HAP-1 (cell line): ENCODE results near the gene HPS1.

ENCODE experiments used
- DNase-seq, 2 experiments: peaks; one replicate each; pipeline ENCODE4 v3.0.0-alpha.2; 2016 to 2020; ENCODE audit warnings: low spot score in 2 of 2
- H3K27me3 ChIP-seq: fragments of 250-450 bp; sonication (Bioruptor Pico); 2 replicates; pipeline ENCODE4 v1.5.1; 2020; ENCODE audit warnings: low read depth, mild to moderate bottlenecking, moderate library complexity
- H3K36me3 ChIP-seq: fragments of 250-450 bp; sonication (Bioruptor Pico); replicated peaks from 2 replicates; pipeline ENCODE4 v1.5.1; 2020; ENCODE audit warnings: mild to moderate bottlenecking
- H3K4me1 ChIP-seq: fragments of 250-450 bp; sonication (Bioruptor Pico); 2 replicates; pipeline ENCODE4 v1.5.1; 2020; ENCODE audit warnings: mild to moderate bottlenecking
- H3K4me3 ChIP-seq: fragments of 250-450 bp; sonication (Bioruptor Pico); 2 replicates; pipeline ENCODE4 v1.5.1; 2020; ENCODE audit warnings: mild to moderate bottlenecking, moderate library complexity
- H3K9me3 ChIP-seq: fragments of 250-450 bp; sonication (Bioruptor Pico); 2 replicates; pipeline ENCODE4 v1.5.1; 2020; ENCODE audit warnings: mild to moderate bottlenecking, moderate library complexity
- in situ Hi-C: fragments of 300-500 bp; cut with MboI; formaldehyde crosslinking; loops from 3 replicates; pipeline ENCODE4 v1.14.3; 2020; ENCODE audit warnings: low sequenced_read_pairs, inconsistent platforms, mixed read lengths

The HPS1 gene

DNA sequence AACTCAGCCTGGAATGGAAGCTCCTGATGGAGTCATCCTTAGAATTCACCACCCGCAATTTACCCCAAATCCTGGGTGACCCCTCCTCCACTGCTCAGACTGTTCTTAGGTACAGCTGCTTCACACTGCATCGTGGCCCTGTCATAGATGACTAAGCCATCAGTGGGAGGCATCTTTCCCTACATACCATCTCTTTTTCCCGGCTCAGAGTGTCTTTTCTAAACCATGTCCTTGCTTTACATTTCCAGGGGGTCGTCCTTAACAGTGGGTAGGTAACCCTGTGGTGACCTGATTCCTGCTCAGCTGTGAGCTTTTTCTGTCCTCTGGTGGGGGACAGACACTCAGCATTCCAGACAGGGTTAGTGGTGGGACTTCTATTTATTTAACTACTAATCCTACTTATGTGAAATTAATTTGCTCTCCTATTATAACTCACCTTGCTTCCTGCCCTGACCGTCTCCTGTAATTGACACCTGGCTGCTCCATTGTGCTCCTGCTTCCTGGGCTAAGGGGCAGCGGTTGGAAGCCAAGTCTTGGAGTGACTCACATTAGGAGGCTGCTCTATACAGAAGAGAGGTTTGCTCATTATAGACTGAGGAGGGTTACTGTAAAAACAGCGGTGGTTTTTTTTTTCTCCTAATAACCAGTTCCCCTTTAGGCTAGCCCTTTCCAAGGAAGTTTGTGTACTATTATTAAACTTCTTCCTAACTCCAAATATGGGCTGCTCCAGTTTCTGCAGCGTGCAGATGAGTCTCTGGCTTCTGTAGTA is 72.3 kb downstream of the HPS1 start:
- in situ Hi-C loops = no loop called here
- no peak for DNase-seq
- Histone ChIP-seq H3K4me1 (no peaks in the 10 kb centered on the region), H3K36me3 (no peaks in the 10 kb centered on the region), H3K27me3 (peaks cover 3% of the 10 kb centered on the region; the same call in 1 of the 2 replicates), H3K4me3 (no peak overlapping the region), H3K9me3 (no peaks in the 10 kb centered on the region)

DNA sequence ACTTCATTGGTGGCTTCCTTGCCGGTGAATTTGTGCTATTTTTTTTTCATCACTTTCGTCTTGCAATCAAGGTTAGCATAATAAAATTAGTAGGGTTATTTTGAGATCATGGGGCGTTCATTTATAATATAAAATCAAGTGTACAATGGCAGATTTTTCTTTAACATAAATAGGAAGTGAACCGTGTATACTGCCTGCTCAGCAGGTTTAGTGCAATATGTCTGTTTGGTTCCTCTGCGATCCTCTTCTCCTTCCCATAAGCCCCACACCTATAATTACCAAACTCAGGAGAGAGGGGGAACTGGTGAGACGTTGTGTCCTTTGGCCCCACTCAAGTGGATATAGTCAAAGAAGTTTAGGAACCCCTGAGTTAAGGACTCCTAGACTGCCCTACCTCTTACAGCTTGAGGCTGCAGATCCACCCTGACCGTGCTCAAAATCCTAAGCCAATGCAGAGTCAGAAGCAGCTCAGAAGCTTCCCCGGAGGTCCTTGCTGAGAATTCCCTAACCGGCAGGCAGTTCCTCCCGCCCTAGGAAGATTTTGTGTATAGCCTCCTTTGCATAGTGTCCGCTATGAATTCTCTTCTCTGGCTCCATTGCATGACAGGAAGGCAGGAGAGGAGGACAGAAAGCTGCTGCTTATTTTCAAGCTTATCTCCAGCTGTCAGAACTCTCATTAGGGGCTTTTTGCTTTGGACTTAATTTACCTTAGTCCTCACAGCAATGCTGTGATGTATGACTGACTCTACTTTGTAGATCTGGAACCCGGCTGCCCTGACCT is 73.3 kb downstream of the HPS1 start:
- Histone ChIP-seq H3K27me3 (peaks cover 3% of the 10 kb centered on the region; the same call in 1 of the 2 replicates), H3K36me3 (no peaks in the 10 kb centered on the region), H3K4me3 (no peak overlapping the region), H3K9me3 (no peaks in the 10 kb centered on the region), H3K4me1 (no peaks in the 10 kb centered on the region)
- in situ Hi-C loops = no loop called here
- DNase-seq = no peak

DNA sequence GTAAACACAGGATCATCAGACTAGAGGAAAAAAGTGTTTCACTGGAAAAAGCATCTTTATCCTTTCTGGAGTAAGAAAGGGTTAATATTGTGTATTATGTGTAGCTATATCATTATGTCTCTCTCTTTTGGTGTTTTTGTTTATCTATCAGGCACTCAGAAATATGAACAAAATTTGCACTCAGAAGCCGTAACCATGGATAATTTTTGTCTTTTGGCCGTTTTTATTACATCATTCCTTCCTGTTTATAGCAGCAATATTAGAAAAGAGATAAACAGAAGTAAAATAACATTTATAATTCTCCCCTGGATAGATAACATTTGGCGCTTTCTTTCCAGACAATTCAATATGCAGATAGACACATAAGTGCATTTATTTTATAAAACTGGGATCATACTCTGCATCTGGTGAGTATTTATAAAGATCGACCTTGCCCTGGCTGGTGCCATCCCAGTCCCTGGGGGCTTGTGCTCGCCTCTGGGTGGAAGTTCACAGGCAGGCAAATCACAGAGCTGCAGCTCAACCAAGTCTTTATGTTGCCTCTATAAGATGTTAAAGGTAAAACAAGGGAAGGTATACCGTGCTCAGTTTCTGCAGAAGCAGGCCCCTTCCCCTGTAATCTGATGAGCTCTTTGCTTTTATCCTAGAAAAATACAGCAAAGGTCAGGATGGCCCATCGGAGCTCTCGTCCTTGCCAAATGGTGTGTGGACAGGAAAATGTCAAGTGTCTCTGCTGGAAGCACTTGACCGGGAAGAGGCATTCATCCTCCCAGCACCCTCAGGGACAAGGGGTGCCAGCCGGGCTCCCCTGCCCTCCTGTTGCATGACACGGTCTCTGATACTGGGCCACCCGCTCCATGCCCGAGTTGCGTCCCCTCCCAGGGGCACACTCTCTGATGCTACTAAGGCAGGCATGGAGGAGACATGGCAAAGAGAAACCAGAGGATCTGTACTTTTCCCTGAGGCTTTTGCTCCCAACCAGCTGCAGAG is 75.6 kb downstream of the HPS1 start:
- Histone ChIP-seq H3K36me3 (no peaks in the 10 kb centered on the region), H3K4me1 (no peaks in the 10 kb centered on the region), H3K4me3 (no peak overlapping the region), H3K27me3 (peaks cover 3% of the 10 kb centered on the region; the same call in 1 of the 2 replicates), H3K9me3 (no peaks in the 10 kb centered on the region)
- in situ Hi-C loops = no loop called here
- DNase-seq = no peak

DNA sequence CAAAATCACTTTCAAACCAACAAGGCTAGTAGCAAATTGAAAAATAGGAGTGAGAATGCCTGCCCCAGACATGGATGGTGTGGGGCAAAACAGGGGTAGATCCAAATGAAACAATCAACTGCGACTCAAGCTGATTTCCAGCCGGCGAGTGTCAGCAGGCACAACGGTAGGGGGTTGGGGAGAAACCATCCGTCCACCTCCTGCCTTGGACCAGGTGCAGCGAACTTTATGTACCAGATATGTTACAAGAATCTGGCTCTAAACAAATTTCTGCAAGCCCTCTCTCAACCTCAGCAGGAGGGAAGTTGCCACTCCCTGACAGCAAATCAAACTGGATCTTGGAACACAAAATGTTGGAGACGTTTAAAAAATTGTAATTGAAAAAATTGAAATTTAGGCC is 76.9 kb downstream of the HPS1 start:
- in situ Hi-C loops = no loop called here
- Histone ChIP-seq H3K36me3 (no peaks in the 10 kb centered on the region), H3K9me3 (no peaks in the 10 kb centered on the region), H3K27me3 (peaks cover 3% of the 10 kb centered on the region; the same call in 1 of the 2 replicates), H3K4me3 (no peak overlapping the region), H3K4me1 (no peaks in the 10 kb centered on the region)
- no peak for DNase-seq

- in situ Hi-C loops = no loop called here
- Histone ChIP-seq H3K9me3 (no peaks in the 10 kb centered on the region), H3K36me3 (no peaks in the 10 kb centered on the region), H3K27me3 (peaks cover 3% of the 10 kb centered on the region; the same call in 1 of the 2 replicates), H3K4me1 (no peaks in the 10 kb centered on the region), H3K4me3 (no peak overlapping the region)
- no peak for DNase-seq
Measured at GRCh38 chr10:98368644-98369043, 78.1 kb downstream of the HPS1 start.

DNA sequence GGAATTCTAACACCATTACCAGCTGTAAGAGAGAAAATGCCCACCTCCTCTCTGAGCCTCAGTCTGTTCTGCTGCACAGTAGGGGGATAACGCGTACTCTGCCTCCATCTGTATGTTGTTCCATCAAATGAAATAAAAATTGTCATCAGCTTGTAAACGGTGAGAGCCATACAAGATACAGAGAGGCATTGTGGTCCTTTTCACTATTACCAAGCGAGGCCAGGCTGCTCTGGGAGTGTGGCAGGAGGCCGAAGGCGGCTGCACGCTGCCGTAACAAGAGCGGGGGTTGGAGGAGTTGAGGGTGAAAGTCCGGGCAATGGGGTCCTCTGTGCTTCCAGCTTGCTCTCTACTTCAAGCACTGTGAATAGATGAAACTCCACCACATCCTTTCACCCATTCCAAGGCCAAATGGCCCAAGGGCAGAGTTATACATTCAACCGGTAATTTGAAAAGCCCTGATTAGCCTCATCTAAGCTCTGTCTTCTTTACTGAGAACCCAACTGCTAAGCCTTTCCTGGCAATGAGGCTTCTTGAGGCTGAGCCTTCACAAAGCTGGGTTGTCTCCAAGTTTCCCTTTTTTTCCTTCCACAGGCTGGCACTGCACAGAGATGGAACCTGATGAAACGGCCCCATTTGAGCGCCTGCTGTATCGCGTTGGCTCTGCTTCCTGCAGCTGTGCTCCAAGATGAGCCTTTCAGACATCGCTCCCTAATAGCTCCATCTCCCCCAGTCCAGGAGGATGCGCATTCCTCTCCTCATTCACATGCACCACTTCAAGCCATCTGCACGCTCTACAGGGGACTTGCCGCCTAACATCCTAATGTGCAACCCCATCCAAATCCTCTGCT is 78.9 kb downstream of the HPS1 start:
- DNase-seq = no peak
- no peaks in the 10 kb centered on the region for H3K9me3 ChIP-seq
- in situ Hi-C loops = no loop called here
- no peak overlapping the region for H3K4me3 ChIP-seq
- H3K27me3 ChIP-seq = peaks cover 3% of the 10 kb centered on the region; the same call in 1 of the 2 replicates
- H3K36me3 ChIP-seq = no peaks in the 10 kb centered on the region
- no peaks in the 10 kb centered on the region for H3K4me1 ChIP-seq
